ENCODE measurements around the gene LITAFD. TPM values are rescaled to one million over a fixed set of nuclear protein-coding genes. Genes with fewer than 3 reads are reported as not detected.

Gene LITAFD
- total and polyA plus RNA-seq, 9 donors, result not detected

GRCh38 chr16:8920645-8921346 lies 38.6 kb downstream of the LITAFD start:
- WGBS, 3 donors, result 75 to 81% (median 79%) methylated on average over 6 of the region's 6 CpGs
- H3K27me3 ChIP-seq, result no peaks in the 10 kb centered on the region
- no peak overlapping the region for H3K27ac ChIP-seq
- intact Hi-C loops (cut with DNase I), result no loop called here
- DNase-seq, result no peak
- TF ChIP-seq POLR2A (IDR thresholded peaks at IDR 0.05) (no peak), CTCF (IDR thresholded peaks at IDR 0.05) (no peak), EP300 (IDR thresholded peaks at IDR 0.05) (no peak)
- no peak overlapping the region for H3K4me3 ChIP-seq
- H3K9me3 ChIP-seq, result no peaks in the 10 kb centered on the region
- H3K36me3 ChIP-seq, result no peaks in the 10 kb centered on the region
- H3K4me1 ChIP-seq (ENCODE audit: insufficient read depth), result no peaks in the 10 kb centered on the region

GRCh38 chr16:8921347-8921984 lies 39.3 kb downstream of the LITAFD start:
- WGBS, 3 donors, result 88 to 92% (median 90%) methylated on average over 10 of the region's 10 CpGs
- intact Hi-C loops (cut with DNase I), result no loop called here
- Histone ChIP-seq H3K4me3 (no peak overlapping the region), H3K36me3 (no peaks in the 10 kb centered on the region), H3K27ac (no peak overlapping the region), H3K27me3 (no peaks in the 10 kb centered on the region), H3K9me3 (no peaks in the 10 kb centered on the region), H3K4me1 (ENCODE audit: insufficient read depth) (no peaks in the 10 kb centered on the region)
- DNase-seq, result no peak
- TF ChIP-seq POLR2A (IDR thresholded peaks at IDR 0.05), result no peak
- no peak for TF ChIP-seq EP300 (IDR thresholded peaks at IDR 0.05)
- TF ChIP-seq CTCF (IDR thresholded peaks at IDR 0.05), result no peak

- Histone ChIP-seq H3K36me3 (no peaks in the 10 kb centered on the region), H3K27ac (no peak overlapping the region), H3K4me1 (ENCODE audit: insufficient read depth) (no peaks in the 10 kb centered on the region), H3K27me3 (no peaks in the 10 kb centered on the region), H3K4me3 (no peak overlapping the region), H3K9me3 (no peaks in the 10 kb centered on the region)
- 82 to 83% (median 82%) methylated on average over 11 of the region's 11 CpGs for WGBS, 3 donors
- intact Hi-C loops (cut with DNase I), result no loop called here
- DNase-seq, result no peak
- TF ChIP-seq EP300 (IDR thresholded peaks at IDR 0.05) (no peak), CTCF (IDR thresholded peaks at IDR 0.05) (no peak), POLR2A (IDR thresholded peaks at IDR 0.05) (no peak)
Measured at GRCh38 chr16:8923199-8923598, 41.0 kb downstream of the LITAFD start.

- intact Hi-C loops (cut with DNase I), result no loop called here
- Histone ChIP-seq H3K9me3 (no peaks in the 10 kb centered on the region), H3K36me3 (no peaks in the 10 kb centered on the region), H3K4me3 (no peak overlapping the region), H3K4me1 (ENCODE audit: insufficient read depth) (peaks cover 5% of the 10 kb centered on the region), H3K27ac (no peak overlapping the region), H3K27me3 (no peaks in the 10 kb centered on the region)
- no peak for DNase-seq
- no peak for TF ChIP-seq CTCF (IDR thresholded peaks at IDR 0.05)
- no peak for TF ChIP-seq POLR2A (IDR thresholded peaks at IDR 0.05)
- TF ChIP-seq EP300 (IDR thresholded peaks at IDR 0.05), result no peak
- 54 to 70% (median 57%) methylated on average over 4 of the region's 4 CpGs for WGBS, 3 donors
Measured at GRCh38 chr16:8924214-8924613, 42.1 kb downstream of the LITAFD start.
